Measurements from ENCODE around the gene ITSN1.
"Not testable (repeated sequence)": the region's sequence is repeated elsewhere in the genome, so short reads cannot be mapped to it uniquely, and the experiment has no call there.

ITSN1 gene

GRCh38 chr21:33844890-33845205, 202.5 kb downstream of the ITSN1 start:
- no peak for DNase-seq

GRCh38 chr21:33846141-33846540, 203.8 kb downstream of the ITSN1 start:
- DNase-seq: no peak

GRCh38 chr21:33847588-33848248, 205.4 kb downstream of the ITSN1 start:
- DNase-seq: no peak

- no peak for DNase-seq
Observed at GRCh38 chr21:33848249-33848953, 206.1 kb downstream of the ITSN1 start.

GRCh38 chr21:33849834-33850233, 207.5 kb downstream of the ITSN1 start:
- DNase-seq: no peak

- no peak for DNase-seq
Observed at GRCh38 chr21:33850401-33850800, 208.1 kb downstream of the ITSN1 start.

- DNase-seq: no peak
Observed at GRCh38 chr21:33850985-33851384, 208.7 kb downstream of the ITSN1 start.

GRCh38 chr21:33852485-33852884, 210.2 kb downstream of the ITSN1 start:
- DNase-seq: no peak

GRCh38 chr21:33854604-33855003, 212.3 kb downstream of the ITSN1 start:
- DNase-seq: no peak

- no peak for DNase-seq
Observed at GRCh38 chr21:33855190-33855589, 212.9 kb downstream of the ITSN1 start.

- DNase-seq: no peak
Observed at GRCh38 chr21:33856893-33857527, 214.7 kb downstream of the ITSN1 start.

GRCh38 chr21:33857846-33858666, 215.8 kb downstream of the ITSN1 start:
- no peak for DNase-seq

GRCh38 chr21:33858667-33859372, 216.5 kb downstream of the ITSN1 start:
- no peak for DNase-seq

- no peak for DNase-seq
Observed at GRCh38 chr21:33859373-33860102, 217.2 kb downstream of the ITSN1 start.

- DNase-seq: no peak
Observed at GRCh38 chr21:33860332-33860879, 218.1 kb downstream of the ITSN1 start.

- DNase-seq: no peak
Observed at GRCh38 chr21:33861125-33861524, 218.8 kb downstream of the ITSN1 start.

- not testable (repeated sequence) for DNase-seq
Observed at GRCh38 chr21:33863191-33863590, 220.9 kb downstream of the ITSN1 start.

- no peak for DNase-seq
Observed at GRCh38 chr21:33864150-33864549, 221.8 kb downstream of the ITSN1 start.

GRCh38 chr21:33865176-33865575, 222.9 kb downstream of the ITSN1 start:
- DNase-seq: no peak

- DNase-seq: no peak
Observed at GRCh38 chr21:33865996-33866575, 223.8 kb downstream of the ITSN1 start.

GRCh38 chr21:33866826-33867225, 224.5 kb downstream of the ITSN1 start:
- DNase-seq: no peak
